MCF 10A (cell line): Measurements from ENCODE around the gene CA6. TPM values are rescaled to one million over a fixed set of nuclear protein-coding genes. Genes with fewer than 3 reads are reported as not detected.

Experiments used
- BruUV-seq: library from RNA; stranded (reverse); fragments of 400-500 nt; replicated peaks from 2 replicates; lab custom pipeline; 2021; lab: Mats Ljungman, UMichigan
- CTCF ChIA-PET: fragments of 300-600 bp; sonication (Branson Sonifier 250); formaldehyde crosslinking; extraction: SDS; loops from one replicate; lab custom pipeline; 2021; ENCODE audit warnings: antibody characterized with exemption, inconsistent platforms; lab: Yijun Ruan, JAX
- POLR2A ChIA-PET: fragments of 300-600, 350-650 bp; sonication (Branson Sonifier 250); formaldehyde crosslinking; extraction: SDS; loops from one replicate; lab custom pipeline; 2020; ENCODE audit warnings: antibody characterized with exemption, inconsistent platforms; lab: Yijun Ruan, JAX
- DNase-seq: peaks from one replicate; pipeline ENCODE4 v3.0.0-alpha.2; 2018; ENCODE audit not compliant: unreplicated experiment
- H3K27ac Mint-ChIP-seq: one replicate; pipeline ENCODE4 v1.8.0; 2022; ENCODE audit warnings: mild to moderate bottlenecking, low read depth, mixed read lengths; ENCODE audit not compliant: unreplicated experiment
- H3K27me3 Mint-ChIP-seq: one replicate; pipeline ENCODE4 v1.8.0; 2022; ENCODE audit warnings: mixed read lengths; ENCODE audit not compliant: insufficient read depth, unreplicated experiment
- H3K36me3 Mint-ChIP-seq: one replicate; pipeline ENCODE4 v1.8.0; 2022; ENCODE audit warnings: mild to moderate bottlenecking, moderate library complexity, mixed read lengths; ENCODE audit not compliant: insufficient read depth, unreplicated experiment
- H3K4me1 Mint-ChIP-seq: one replicate; pipeline ENCODE4 v1.8.0; 2022; ENCODE audit warnings: mixed read lengths; ENCODE audit not compliant: insufficient read depth, unreplicated experiment
- H3K4me3 Mint-ChIP-seq: one replicate; pipeline ENCODE4 v1.8.0; 2022; ENCODE audit warnings: mild to moderate bottlenecking, moderate library complexity, mixed read lengths; ENCODE audit not compliant: unreplicated experiment
- H3K9me3 Mint-ChIP-seq: one replicate; pipeline ENCODE4 v1.8.0; 2022; ENCODE audit warnings: mixed read lengths; ENCODE audit not compliant: unreplicated experiment
- intact Hi-C: fragments of 100-400 bp; cut with micrococcal nuclease; formaldehyde crosslinking; loops from 2 replicates; pipeline ENCODE4 v1.14.1; 2022
- total RNA-seq: library from RNA; stranded (reverse); gene quantifications from 2 replicates; pipeline ENCODE4 v1.2.3, GENCODE V29; 2022
- TF ChIP-seq, protein P1 (sequence below): fragments of 200-600 bp; IDR thresholded peaks from one replicate; pipeline ENCODE4 v1.8.0; 2022; ENCODE audit warnings: antibody characterized with exemption, mild to moderate bottlenecking; ENCODE audit not compliant: unreplicated experiment

Gene CA6
- total RNA-seq, 1 experiment from 2014 or later = not detected

DNA sequence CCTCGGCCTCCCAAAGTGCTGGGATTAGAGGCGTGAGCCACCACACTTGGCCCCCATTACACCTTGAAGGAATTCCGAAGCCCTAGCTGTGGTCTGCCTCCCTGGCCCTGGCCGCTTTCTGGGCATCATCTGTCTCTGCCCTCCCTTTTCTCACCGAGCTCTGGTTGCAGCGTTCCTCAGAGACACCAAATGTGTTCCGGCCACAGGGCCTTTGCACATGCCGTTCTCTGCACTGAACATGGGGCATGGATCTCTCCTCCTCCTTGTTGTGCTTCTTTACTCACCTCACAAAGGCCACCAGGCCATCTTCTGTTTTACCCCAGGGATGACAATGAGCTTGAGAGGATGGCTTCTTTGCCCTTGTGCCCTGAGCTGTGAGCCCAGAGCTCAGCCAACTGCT is 39.3 kb downstream of the CA6 start:
- H3K36me3 Mint-ChIP-seq = peaks cover 6% of the 10 kb centered on the region
- TF ChIP-seq, protein P1, sequence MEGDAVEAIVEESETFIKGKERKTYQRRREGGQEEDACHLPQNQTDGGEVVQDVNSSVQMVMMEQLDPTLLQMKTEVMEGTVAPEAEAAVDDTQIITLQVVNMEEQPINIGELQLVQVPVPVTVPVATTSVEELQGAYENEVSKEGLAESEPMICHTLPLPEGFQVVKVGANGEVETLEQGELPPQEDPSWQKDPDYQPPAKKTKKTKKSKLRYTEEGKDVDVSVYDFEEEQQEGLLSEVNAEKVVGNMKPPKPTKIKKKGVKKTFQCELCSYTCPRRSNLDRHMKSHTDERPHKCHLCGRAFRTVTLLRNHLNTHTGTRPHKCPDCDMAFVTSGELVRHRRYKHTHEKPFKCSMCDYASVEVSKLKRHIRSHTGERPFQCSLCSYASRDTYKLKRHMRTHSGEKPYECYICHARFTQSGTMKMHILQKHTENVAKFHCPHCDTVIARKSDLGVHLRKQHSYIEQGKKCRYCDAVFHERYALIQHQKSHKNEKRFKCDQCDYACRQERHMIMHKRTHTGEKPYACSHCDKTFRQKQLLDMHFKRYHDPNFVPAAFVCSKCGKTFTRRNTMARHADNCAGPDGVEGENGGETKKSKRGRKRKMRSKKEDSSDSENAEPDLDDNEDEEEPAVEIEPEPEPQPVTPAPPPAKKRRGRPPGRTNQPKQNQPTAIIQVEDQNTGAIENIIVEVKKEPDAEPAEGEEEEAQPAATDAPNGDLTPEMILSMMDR = no peak
- no peak for DNase-seq
- ChIA-PET POLR2A (interaction anchor here (1.0 to 2.4 kb wide), 3 partner anchors 70 to 116 kb away, joined by 3 to 10 read pairs (median 6); partner anchors contain the start of gene ENO1), CTCF (interaction anchor here (1.2 to 7.0 kb wide), 3 partner anchors 20 to 68 kb away, joined by 3 to 112 read pairs (median 5); no protein-coding TSS in a partner anchor)
- H3K9me3 Mint-ChIP-seq = peaks cover 8% of the 10 kb centered on the region
- H3K27ac Mint-ChIP-seq = peak overlapping the region; percentile 70
- no peak overlapping the region for H3K4me3 Mint-ChIP-seq
- no peaks in the 10 kb centered on the region for H3K27me3 Mint-ChIP-seq
- BruUV-seq = no TSS peak
- intact Hi-C loops = loop anchor here (5.0 kb wide), 2 partner anchors 113 to 128 kb away; no protein-coding TSS in a partner anchor
- peaks cover 12% of the 10 kb centered on the region for H3K4me1 Mint-ChIP-seq

DNA sequence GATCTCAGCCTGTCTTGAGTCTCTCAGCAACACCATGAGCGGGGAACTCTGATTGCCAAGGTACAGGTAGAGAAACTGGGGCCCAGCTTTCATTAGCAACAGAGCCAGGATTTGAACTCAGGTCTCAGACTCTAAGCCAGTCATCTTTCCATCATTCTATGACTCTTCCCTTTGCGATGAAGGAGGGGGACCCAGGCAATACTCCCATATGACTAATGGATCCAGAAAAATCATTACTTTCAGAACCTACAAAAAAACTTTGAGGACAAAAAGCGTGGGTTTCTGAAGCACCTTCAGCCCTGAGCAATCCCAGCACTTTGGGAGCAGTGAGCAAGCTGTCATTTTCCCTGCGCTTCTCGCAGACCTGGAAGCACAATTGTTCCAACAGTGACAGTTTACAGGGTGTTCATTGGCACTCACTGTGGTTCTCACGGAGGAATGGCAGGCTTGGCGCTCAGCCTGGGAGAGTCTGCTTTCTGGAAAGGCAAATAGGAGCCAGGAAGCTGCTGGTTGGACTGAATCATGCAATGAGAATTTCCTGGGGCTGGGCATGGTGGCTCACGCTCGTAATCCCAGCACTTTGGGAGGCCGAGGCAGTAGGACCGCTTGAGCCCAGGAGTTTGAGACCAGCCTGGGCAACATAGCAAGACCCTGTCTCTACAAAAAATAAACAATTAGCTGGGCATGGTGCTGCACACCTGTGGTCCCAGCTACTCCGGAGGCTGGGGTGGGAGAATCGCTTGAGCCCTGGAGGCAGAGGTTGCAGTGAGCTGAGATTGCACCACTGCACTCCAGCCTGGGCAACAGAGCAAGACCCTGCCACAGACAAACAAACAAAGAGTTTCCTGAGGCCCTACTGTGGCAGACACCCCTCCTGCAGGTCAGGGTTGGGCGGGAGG is 40.5 kb downstream of the CA6 start:
- Mint-ChIP-seq H3K36me3 (peaks cover 6% of the 10 kb centered on the region), H3K4me3 (peak overlapping the region; percentile 14), H3K4me1 (peaks cover 12% of the 10 kb centered on the region), H3K27ac (peak overlapping the region; percentile 70), H3K27me3 (no peaks in the 10 kb centered on the region), H3K9me3 (peaks cover 2% of the 10 kb centered on the region)
- BruUV-seq = no TSS peak
- TF ChIP-seq, protein P1 = no peak
- peak; percentile 98 for DNase-seq
- CTCF ChIA-PET = interaction anchor here (0.6 to 7.0 kb wide), 5 partner anchors 33 to 193 kb away, joined by 3 to 112 read pairs (median 5); no protein-coding TSS in a partner anchor
- POLR2A ChIA-PET = interaction anchor here (0.6 to 2.4 kb wide), 15 partner anchors 12 to 132 kb away, joined by 3 to 10 read pairs (median 4); partner anchors contain the start of gene ENO1
- intact Hi-C loops = loop anchor here (5.0 kb wide), 2 partner anchors 114 to 129 kb away; no protein-coding TSS in a partner anchor

DNA sequence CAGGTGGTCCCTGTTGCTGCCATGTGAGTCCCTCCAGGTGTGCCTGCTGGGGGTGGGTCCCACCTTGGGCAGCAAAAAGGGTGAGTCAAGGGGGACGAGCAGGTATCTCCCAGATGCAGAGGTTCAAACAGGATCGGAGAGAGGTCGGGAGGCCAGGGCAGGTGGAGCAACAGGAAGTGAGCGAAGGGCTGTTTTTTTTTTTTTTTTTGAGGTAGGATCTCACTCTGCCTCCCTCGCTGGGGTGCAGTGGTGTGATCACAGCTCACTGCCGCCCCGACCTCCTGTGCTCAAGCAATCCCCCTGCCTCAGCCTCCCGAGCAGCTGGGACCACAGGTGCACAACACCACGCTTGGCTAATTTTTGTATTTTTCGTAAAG is 41.1 kb downstream of the CA6 start:
- TF ChIP-seq, protein P1 = no peak
- intact Hi-C loops = loop anchor here (5.0 kb wide), 2 partner anchors 115 to 130 kb away; no protein-coding TSS in a partner anchor
- BruUV-seq = no TSS peak
- H3K4me1 Mint-ChIP-seq = peaks cover 12% of the 10 kb centered on the region
- no peaks in the 10 kb centered on the region for H3K9me3 Mint-ChIP-seq
- DNase-seq = no peak
- ChIA-PET CTCF (interaction anchor here (1.0 to 7.0 kb wide), 7 partner anchors 13 to 306 kb away, joined by 3 to 112 read pairs (median 5); no protein-coding TSS in a partner anchor), POLR2A (interaction anchor here (0.6 to 2.4 kb wide), 12 partner anchors 12 to 118 kb away, joined by 3 to 9 read pairs (median 4); partner anchors contain the start of gene ENO1)
- peak overlapping the region; percentile 70 for H3K27ac Mint-ChIP-seq
- H3K27me3 Mint-ChIP-seq = no peaks in the 10 kb centered on the region
- peaks cover 6% of the 10 kb centered on the region for H3K36me3 Mint-ChIP-seq
- no peak overlapping the region for H3K4me3 Mint-ChIP-seq
